PC-3 (cell line): ENCODE data around the gene IFT43. TPM values are rescaled to one million over a fixed set of nuclear protein-coding genes. Genes with fewer than 3 reads are reported as not detected.

Experiments
- ATAC-seq: fragments of 200-7000 bp; cut with Tn5 transposase; 2 replicates; pipeline ENCODE4 v1.9.1; 2020; ENCODE audit warnings: mild to moderate bottlenecking, moderate library complexity
- BruUV-seq: library from RNA; stranded (reverse); fragments of 400-500 nt; replicated peaks from 2 replicates; lab custom pipeline; 2021; lab: Mats Ljungman, UMichigan
- CTCF ChIA-PET: fragments of 300-600 bp; sonication (Branson Sonifier 250); formaldehyde crosslinking; loops from one replicate; lab custom pipeline; 2022; ENCODE audit warnings: antibody characterized with exemption; lab: Charles Lee
- POLR2A ChIA-PET: fragments of 300-600 bp; sonication (Branson Sonifier 250); formaldehyde crosslinking; loops from one replicate; lab custom pipeline; 2022; ENCODE audit warnings: antibody characterized with exemption; ENCODE audit not compliant: unreplicated experiment; lab: Charles Lee
- DNase-seq: peaks from one replicate; pipeline ENCODE4 v3.0.0-alpha.2; 2015
- H2AFZ ChIP-seq: fragments of 300-600 bp; sonication (generic); 2 replicates; pipeline ENCODE4 v1.6.0; 2016; ENCODE audit warnings: antibody characterized with exemption, low read length
- H3F3A ChIP-seq: fragments of 300-600 bp; sonication (generic); one replicate; pipeline ENCODE4 v1.6.0; 2017; ENCODE audit warnings: antibody characterized with exemption, low read length, control low read depth, mild to moderate bottlenecking; ENCODE audit not compliant: unreplicated experiment
- H3K27ac ChIP-seq: fragments of 300-600 bp; sonication (generic); 2 replicates; pipeline ENCODE4 v1.5.1; 2016; ENCODE audit warnings: mild to moderate bottlenecking, low read length
- H3K27me3 ChIP-seq: fragments of 300-600 bp; sonication (generic); 2 replicates; pipeline ENCODE4 v1.6.1; 2016; ENCODE audit warnings: low read length, mixed read lengths
- H3K36me3 ChIP-seq: fragments of 300-600 bp; sonication (generic); 2 replicates; pipeline ENCODE4 v1.6.1; 2016; ENCODE audit warnings: low read depth, mixed run types, low read length, mixed read lengths
- H3K4me1 ChIP-seq: fragments of 300-600 bp; sonication (generic); 2 replicates; pipeline ENCODE4 v1.5.1; 2016; ENCODE audit warnings: low read length; ENCODE audit not compliant: insufficient read depth
- H3K4me2 ChIP-seq: fragments of 300-600 bp; sonication (generic); 2 replicates; pipeline ENCODE4 v1.6.0; 2016; ENCODE audit warnings: low read length
- H3K4me3 ChIP-seq: fragments of 300-600 bp; sonication (generic); 2 replicates; pipeline ENCODE4 v1.5.1; 2016; ENCODE audit warnings: mild to moderate bottlenecking, low read length, mixed read lengths
- H3K79me2 ChIP-seq: fragments of 300-600 bp; sonication (generic); 2 replicates; pipeline ENCODE4 v1.6.1; 2017; ENCODE audit warnings: low read length, mixed read lengths
- H3K9ac ChIP-seq: fragments of 300-600 bp; sonication (generic); 2 replicates; pipeline ENCODE4 v1.6.0; 2016; ENCODE audit warnings: mild to moderate bottlenecking, low read length
- H3K9me2 ChIP-seq: fragments of 300-600 bp; sonication (generic); replicated peaks from 2 replicates; pipeline ENCODE4 v1.6.1; 2016; ENCODE audit warnings: mixed run types, low read length, mixed read lengths
- H3K9me3 ChIP-seq: fragments of 300-600 bp; sonication (generic); 2 replicates; pipeline ENCODE4 v1.6.1; 2016; ENCODE audit warnings: low read length, mixed read lengths
- H4K20me1 ChIP-seq: fragments of 300-600 bp; sonication (generic); 2 replicates; pipeline ENCODE4 v1.6.1; 2016; ENCODE audit warnings: low read length, mixed read lengths
- EZH2 ChIP-seq: fragments of 300-600 bp; sonication (generic); IDR thresholded peaks from one replicate; pipeline ENCODE4 v1.6.1; 2017; ENCODE audit warnings: antibody characterized with exemption, mild to moderate bottlenecking, low read length; ENCODE audit not compliant: unreplicated experiment
- EZH2phosphoT487 ChIP-seq: fragments of 300-600 bp; sonication (generic); IDR thresholded peaks from 2 replicates; pipeline ENCODE4 v1.6.1; 2018; ENCODE audit warnings: mild to moderate bottlenecking, antibody characterized with exemption, low read length, borderline replicate concordance
- intact Hi-C: fragments of 100-400 bp; cut with micrococcal nuclease; formaldehyde crosslinking; loops from 2 replicates; pipeline ENCODE4 v1.9.0; 2023
- total RNA-seq: library from RNA; depleted of rRNA; stranded (reverse); fragments of >200 nt; gene quantifications from 2 replicates; pipeline ENCODE4 v1.2.3, GENCODE V29; 2014
- TF ChIP-seq, protein P1 (sequence below): fragments of 300-600 bp; sonication (generic); conservative IDR thresholded peaks from 2 replicates; pipeline ENCODE4 v1.5.1; 2017; ENCODE audit warnings: antibody characterized with exemption, low read depth, mild to moderate bottlenecking, low read length

Gene IFT43
- total RNA-seq, 1 experiment from 2014 or later, result 41.3 TPM

DNA sequence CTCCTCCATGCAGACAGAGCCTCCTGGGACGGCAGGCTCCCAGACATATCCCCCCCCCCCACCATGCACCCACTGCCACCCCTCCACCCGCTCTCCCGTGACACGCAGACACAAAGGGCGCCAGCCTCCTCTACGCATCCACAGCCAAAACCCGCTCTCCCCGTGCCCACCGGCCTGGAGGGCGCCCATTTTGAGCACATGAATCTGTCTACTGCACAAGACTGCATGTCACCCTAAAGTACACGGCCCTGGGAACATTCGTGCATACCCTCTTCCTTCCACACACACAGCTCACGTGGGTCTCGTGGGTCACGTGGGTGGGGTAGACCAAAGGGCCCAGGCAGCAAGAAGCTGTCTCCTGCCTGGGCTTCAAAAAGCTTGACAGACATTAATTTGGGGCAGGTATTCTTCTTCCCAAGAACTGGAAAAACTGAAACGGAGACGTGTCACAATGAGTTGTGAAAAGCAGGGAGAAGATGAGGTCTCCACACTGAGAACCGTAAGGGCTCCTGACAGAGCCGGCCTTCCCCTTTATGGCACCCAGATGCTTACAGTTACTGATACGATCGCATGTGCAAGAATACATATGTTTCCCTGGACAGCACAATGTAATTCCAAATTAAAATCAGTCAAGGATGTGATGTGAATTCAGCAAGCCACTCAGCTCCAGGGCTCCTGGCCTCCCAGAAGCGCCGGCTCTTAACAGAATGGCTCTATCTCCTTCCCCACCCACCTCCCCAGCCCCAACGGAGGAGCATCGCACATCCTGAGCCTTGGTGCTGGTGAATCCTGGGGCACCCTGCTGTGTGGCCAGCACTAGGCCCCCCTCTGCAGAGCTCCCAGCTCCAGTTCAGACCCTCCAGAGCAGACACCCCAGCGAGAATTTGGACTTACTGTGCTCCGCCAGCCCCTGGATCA lies 5.7 kb upstream of the IFT43 start:
- H3K9me3 ChIP-seq, result no peaks in the 10 kb centered on the region
- H3K36me3 ChIP-seq, result no peaks in the 10 kb centered on the region
- DNase-seq (no peak), ATAC-seq (no peak)
- H2AFZ ChIP-seq, result no peak overlapping the region
- H3K27ac ChIP-seq, result no peak overlapping the region
- H3K4me1 ChIP-seq, result peaks cover 34% of the 10 kb centered on the region
- ChIA-PET CTCF (interaction anchor here (1.1 to 3.1 kb wide), 6 partner anchors 73 to 271 kb away, joined by 3 to 26 read pairs (median 10); no protein-coding TSS in a partner anchor), POLR2A (no interaction called here)
- peak overlapping the region; percentile 99 for H3K4me2 ChIP-seq
- peak overlapping the region; percentile 96; the same call in 1 of the 2 replicates for H3K4me3 ChIP-seq
- no peaks in the 10 kb centered on the region for H3K27me3 ChIP-seq
- intact Hi-C loops, result loop anchor here (1.0 kb wide), 1 partner anchor 74 kb away; no protein-coding TSS in a partner anchor
- 0 out of 2 replicates have a peak overlapping the region, but pooled peaks have one; percentile 3 for H3K9ac ChIP-seq
- peaks cover 17% of the 10 kb centered on the region; the same call in 1 of the 2 replicates for H3K79me2 ChIP-seq
- H4K20me1 ChIP-seq, result no peaks in the 10 kb centered on the region
- TF ChIP-seq EZH2phosphoT487 (no peak), EZH2 (no peak)
- TF ChIP-seq, protein P1, sequence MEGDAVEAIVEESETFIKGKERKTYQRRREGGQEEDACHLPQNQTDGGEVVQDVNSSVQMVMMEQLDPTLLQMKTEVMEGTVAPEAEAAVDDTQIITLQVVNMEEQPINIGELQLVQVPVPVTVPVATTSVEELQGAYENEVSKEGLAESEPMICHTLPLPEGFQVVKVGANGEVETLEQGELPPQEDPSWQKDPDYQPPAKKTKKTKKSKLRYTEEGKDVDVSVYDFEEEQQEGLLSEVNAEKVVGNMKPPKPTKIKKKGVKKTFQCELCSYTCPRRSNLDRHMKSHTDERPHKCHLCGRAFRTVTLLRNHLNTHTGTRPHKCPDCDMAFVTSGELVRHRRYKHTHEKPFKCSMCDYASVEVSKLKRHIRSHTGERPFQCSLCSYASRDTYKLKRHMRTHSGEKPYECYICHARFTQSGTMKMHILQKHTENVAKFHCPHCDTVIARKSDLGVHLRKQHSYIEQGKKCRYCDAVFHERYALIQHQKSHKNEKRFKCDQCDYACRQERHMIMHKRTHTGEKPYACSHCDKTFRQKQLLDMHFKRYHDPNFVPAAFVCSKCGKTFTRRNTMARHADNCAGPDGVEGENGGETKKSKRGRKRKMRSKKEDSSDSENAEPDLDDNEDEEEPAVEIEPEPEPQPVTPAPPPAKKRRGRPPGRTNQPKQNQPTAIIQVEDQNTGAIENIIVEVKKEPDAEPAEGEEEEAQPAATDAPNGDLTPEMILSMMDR, result no peak
- no peaks in the 10 kb centered on the region for H3F3A ChIP-seq
- H3K9me2 ChIP-seq, result no peaks in the 10 kb centered on the region
- no TSS peak for BruUV-seq

- Histone ChIP-seq H3K27ac (peak overlapping the region; percentile 85), H4K20me1 (no peaks in the 10 kb centered on the region), H3K4me1 (peaks cover 39% of the 10 kb centered on the region), H3K4me2 (peak overlapping the region; percentile 99), H3K79me2 (peaks cover 17% of the 10 kb centered on the region; the same call in 1 of the 2 replicates), H3K36me3 (no peaks in the 10 kb centered on the region), H3K9ac (peak overlapping the region; percentile 96), H3K4me3 (peak overlapping the region; percentile 96), H3K9me3 (no peaks in the 10 kb centered on the region), H2AFZ (peak overlapping the region; percentile 99; the same call in 1 of the 2 replicates), H3K27me3 (no peaks in the 10 kb centered on the region), H3F3A (no peaks in the 10 kb centered on the region), H3K9me2 (no peaks in the 10 kb centered on the region)
- TF ChIP-seq EZH2 (no peak), EZH2phosphoT487 (no peak)
- TF ChIP-seq, protein P1, result no peak
- intact Hi-C loops, result no loop called here
- ChIA-PET CTCF (interaction anchor here (0.8 to 3.1 kb wide), 2 partner anchors 186 to 272 kb away, joined by 3 to 26 read pairs; no protein-coding TSS in a partner anchor), POLR2A (no interaction called here)
- no TSS peak for BruUV-seq
- ATAC-seq, result no peak
- DNase-seq, result peak; percentile 36
These were observed 4.7 kb upstream of the IFT43 start for GRCh38 chr14:75980856-75981255.
